Measurements from ENCODE around the gene CYFIP1. TPM values are rescaled to one million over a fixed set of nuclear protein-coding genes. Genes with fewer than 3 reads are reported as not detected.
A peak's percentile ranks its signal among the peaks of the same experiment; 100 is the strongest.

CYFIP1 gene
- total and polyA plus RNA-seq, 2 donors from 2014 or later = 32.3 to 143 TPM

DNA sequence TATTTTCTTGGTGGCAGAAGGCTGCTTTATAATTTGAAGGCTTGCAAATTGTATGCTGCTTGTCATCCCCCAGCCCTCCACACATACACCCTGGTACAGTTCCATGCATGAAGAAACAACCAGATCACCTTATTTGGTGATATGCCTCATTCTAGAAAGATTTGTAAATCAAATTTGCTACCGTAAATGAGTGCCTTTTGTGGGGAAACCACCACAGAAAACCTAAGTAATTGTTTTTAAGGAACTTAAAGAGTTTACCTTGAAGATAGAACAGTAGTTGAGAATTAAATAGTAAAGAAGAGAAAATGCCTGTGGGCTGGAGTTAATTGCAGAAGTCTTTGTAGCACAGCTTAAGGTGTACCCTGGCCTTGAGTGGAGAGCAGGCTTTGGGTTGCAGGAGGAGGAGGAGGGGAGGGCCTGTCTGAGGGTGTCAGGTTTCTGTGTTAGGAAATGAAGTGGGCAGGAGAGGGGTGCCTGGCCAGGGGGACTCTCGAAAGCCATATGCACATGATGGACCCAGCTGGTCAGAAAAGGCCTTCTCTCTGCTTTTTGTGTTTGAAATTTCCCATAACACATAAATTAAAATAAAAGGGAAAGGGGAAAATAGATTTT lies 134.8 kb downstream of the CYFIP1 start:
- FAIRE-seq (no peak), DNase-seq (peak in 4 of 5 donors; percentile 74 to 84 (median 78))
- H3K9ac ChIP-seq (ENCODE audit: low read length in 3 of 3) = no peak overlapping the region
- H3K4me1 ChIP-seq (ENCODE audit: control insufficient read depth in 2 of 3, insufficient read depth in 2 of 3, low read depth in 1 of 3, low read length in 3 of 3) = no peaks in the 10 kb centered on the region
- H3K27ac ChIP-seq (ENCODE audit: low read depth in 2 of 2, low read length in 2 of 2) = no peak overlapping the region
- peaks cover 0 to 10% (median 9%) of the 10 kb centered on the region in 3 donors for H3K36me3 ChIP-seq (ENCODE audit: control insufficient read depth in 2 of 3, insufficient read depth in 3 of 3, low read length in 3 of 3)
- no peaks in the 10 kb centered on the region for H3K9me3 ChIP-seq (ENCODE audit: control insufficient read depth in 2 of 3, insufficient read depth in 1 of 3, low read length in 3 of 3)
- intact Hi-C loops (cut with DNase I) = no loop called here
- no peak overlapping the region for H3K4me3 ChIP-seq (ENCODE audit: low read length in 3 of 3)
- H3K27me3 ChIP-seq (ENCODE audit: control insufficient read depth, insufficient read depth, low read length) = no peaks in the 10 kb centered on the region
- TF ChIP-seq, protein P1, sequence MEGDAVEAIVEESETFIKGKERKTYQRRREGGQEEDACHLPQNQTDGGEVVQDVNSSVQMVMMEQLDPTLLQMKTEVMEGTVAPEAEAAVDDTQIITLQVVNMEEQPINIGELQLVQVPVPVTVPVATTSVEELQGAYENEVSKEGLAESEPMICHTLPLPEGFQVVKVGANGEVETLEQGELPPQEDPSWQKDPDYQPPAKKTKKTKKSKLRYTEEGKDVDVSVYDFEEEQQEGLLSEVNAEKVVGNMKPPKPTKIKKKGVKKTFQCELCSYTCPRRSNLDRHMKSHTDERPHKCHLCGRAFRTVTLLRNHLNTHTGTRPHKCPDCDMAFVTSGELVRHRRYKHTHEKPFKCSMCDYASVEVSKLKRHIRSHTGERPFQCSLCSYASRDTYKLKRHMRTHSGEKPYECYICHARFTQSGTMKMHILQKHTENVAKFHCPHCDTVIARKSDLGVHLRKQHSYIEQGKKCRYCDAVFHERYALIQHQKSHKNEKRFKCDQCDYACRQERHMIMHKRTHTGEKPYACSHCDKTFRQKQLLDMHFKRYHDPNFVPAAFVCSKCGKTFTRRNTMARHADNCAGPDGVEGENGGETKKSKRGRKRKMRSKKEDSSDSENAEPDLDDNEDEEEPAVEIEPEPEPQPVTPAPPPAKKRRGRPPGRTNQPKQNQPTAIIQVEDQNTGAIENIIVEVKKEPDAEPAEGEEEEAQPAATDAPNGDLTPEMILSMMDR (IDR thresholded peaks at IDR 0.05; ENCODE audit: borderline replicate concordance, extremely low read depth, insufficient read depth) = no peak

DNA sequence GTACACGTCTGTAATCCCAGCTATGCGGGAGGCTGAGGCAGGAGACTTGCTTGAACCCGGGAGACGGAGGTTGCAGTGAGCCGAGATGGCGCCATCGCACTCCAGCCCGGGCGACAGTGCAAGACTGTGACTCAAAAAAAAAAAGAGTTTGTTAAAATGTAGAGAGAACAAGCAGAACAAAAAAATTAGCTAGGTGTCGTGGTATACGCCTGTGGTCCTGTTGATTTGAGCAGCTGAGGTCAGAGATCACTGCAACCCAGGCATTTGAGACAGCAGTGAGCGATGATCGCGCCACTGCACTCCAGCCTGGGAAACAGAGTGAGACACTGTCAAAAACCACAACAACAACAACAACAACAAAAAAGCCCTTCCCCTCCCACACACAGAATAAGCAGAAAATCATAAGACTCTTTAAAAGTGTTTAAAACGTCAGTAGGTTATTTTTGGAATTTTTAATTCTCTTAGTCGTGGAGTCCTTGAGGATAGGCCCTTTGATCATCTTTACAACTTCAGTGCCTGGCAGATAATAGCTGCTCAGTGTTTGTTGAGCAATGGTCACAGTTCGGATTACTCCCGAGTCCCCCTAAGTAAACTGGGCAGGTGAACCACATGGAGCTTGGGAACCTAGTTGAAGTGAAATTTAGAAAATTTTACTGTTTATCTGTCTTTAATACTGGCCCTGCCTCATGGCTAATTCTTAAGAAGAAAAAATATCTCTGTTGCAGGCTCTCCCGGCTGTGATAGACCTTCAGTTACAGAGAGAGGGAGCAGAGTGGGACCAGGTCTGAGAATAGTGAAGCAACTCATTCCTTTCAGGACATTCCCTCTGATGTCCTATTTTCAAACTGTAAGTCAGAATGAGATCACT lies 135.5 kb downstream of the CYFIP1 start:
- Histone ChIP-seq H3K36me3 (ENCODE audit: control insufficient read depth in 2 of 3, insufficient read depth in 3 of 3, low read length in 3 of 3) (peaks cover 0 to 9% (median 6%) of the 10 kb centered on the region in 3 donors), H3K9ac (ENCODE audit: low read length in 3 of 3) (no peak overlapping the region)
- intact Hi-C loops (cut with DNase I) = no loop called here

DNA sequence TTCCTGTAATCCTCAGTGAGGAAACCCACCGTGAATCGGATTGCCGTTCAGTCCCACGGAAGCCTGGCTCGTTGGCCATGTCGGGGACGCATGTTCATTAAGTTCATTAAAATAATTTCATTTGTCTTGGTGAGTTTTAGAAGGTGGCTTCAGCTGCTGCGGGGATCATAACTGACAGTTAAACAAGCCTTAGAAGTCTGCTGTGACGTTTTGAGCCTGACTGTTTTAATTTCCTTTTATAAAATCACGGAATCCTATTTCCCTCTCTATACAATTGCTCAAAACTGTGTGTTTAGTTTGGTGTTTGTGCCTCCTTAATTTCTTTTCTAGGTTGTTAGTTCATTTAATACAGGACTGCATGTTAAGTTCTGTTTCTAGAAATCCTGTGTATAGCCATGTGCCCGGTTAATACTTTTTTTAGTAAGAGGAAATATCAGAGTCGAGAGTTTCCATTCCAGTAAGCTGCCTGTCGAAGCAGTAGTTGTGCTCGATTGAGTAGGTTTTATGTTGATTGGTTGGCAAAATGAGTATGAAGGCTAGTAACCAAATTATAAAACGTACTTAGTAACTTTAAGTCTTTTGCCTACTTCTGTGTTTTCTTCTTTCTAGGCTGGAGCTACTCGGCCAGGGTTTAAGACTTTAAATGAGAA lies 141.0 kb downstream of the CYFIP1 start:
- H3K27me3 ChIP-seq (ENCODE audit: control insufficient read depth, insufficient read depth, low read length) = no peaks in the 10 kb centered on the region
- H3K36me3 ChIP-seq (ENCODE audit: control insufficient read depth in 2 of 3, insufficient read depth in 3 of 3, low read length in 3 of 3) = peaks cover 0 to 3% (median 2%) of the 10 kb centered on the region in 3 donors
- H3K4me3 ChIP-seq (ENCODE audit: low read length in 3 of 3) = peak overlapping the region; percentile 89 to 92 (median 92)
- DNase-seq (peak in 2 of 5 donors; percentile 42 to 45), FAIRE-seq (no peak)
- TF ChIP-seq, protein P1 (IDR thresholded peaks at IDR 0.05; ENCODE audit: borderline replicate concordance, extremely low read depth, insufficient read depth) = no peak
- peak overlapping the region; percentile 61 to 97 (median 78) for H3K9ac ChIP-seq (ENCODE audit: low read length in 3 of 3)
- intact Hi-C loops (cut with DNase I) = no loop called here
- H3K4me1 ChIP-seq (ENCODE audit: control insufficient read depth in 2 of 3, insufficient read depth in 2 of 3, low read depth in 1 of 3, low read length in 3 of 3) = no peaks in the 10 kb centered on the region
- H3K9me3 ChIP-seq (ENCODE audit: control insufficient read depth in 2 of 3, insufficient read depth in 1 of 3, low read length in 3 of 3) = no peaks in the 10 kb centered on the region
- peak overlapping the region; percentile 93 to 95 for H3K27ac ChIP-seq (ENCODE audit: low read depth in 2 of 2, low read length in 2 of 2)

More for the DNA sequence above, 135.5 kb downstream of the CYFIP1 start:
- TF ChIP-seq, protein P1 (IDR thresholded peaks at IDR 0.05; ENCODE audit: borderline replicate concordance, extremely low read depth, insufficient read depth) = no peak
- H3K4me1 ChIP-seq (ENCODE audit: control insufficient read depth in 2 of 3, insufficient read depth in 2 of 3, low read depth in 1 of 3, low read length in 3 of 3) = no peaks in the 10 kb centered on the region
- H3K9me3 ChIP-seq (ENCODE audit: control insufficient read depth in 2 of 3, insufficient read depth in 1 of 3, low read length in 3 of 3) = no peaks in the 10 kb centered on the region
- DNase-seq = peak in 3 of 5 donors; percentile 23 to 55 (median 51)
- no peak overlapping the region for H3K27ac ChIP-seq (ENCODE audit: low read depth in 2 of 2, low read length in 2 of 2)
- no peaks in the 10 kb centered on the region for H3K27me3 ChIP-seq (ENCODE audit: control insufficient read depth, insufficient read depth, low read length)
- no peak overlapping the region for H3K4me3 ChIP-seq (ENCODE audit: low read length in 3 of 3)
- no peak for FAIRE-seq
